Suprapubic skin (tissue), 3 donors: ENCODE data around the gene RHEB.

Source experiments
- CTCF ChIP-seq, 2 donors: fragments of 200-600 bp in 1 of 2; fragments of 450-650 bp in 1 of 2; sonication (generic) in 1 of 2; IDR thresholded peaks; one replicate each; pipeline ENCODE4 v1.5.1; 2016 to 2019; ENCODE audit warnings: antibody characterized with exemption in 2 of 2, mild to moderate bottlenecking in 1 of 2, moderate library complexity in 1 of 2
- POLR2A ChIP-seq, 2 donors: fragments of 450-650 bp; IDR thresholded peaks; one replicate each; pipeline ENCODE4 v1.6.1; 2017; ENCODE audit warnings: antibody characterized with exemption in 2 of 2, mild to moderate bottlenecking in 2 of 2, moderate library complexity in 2 of 2

- TF ChIP-seq POLR2A (IDR thresholded peaks at IDR 0.05) (no peak), CTCF (IDR thresholded peaks at IDR 0.05) (no peak)
Observed at GRCh38 chr7:151565541-151565940, 45.8 kb upstream of the RHEB start.
